Nasal cavity respiratory epithelium epithelial cell of viscerocranial mucosa (primary cell): ENCODE results near the gene CCDC74B. TPM values are rescaled to one million over a fixed set of nuclear protein-coding genes. Genes with fewer than 3 reads are reported as not detected.

Source experiments
- total RNA-seq: library from RNA; depleted of rRNA; stranded (reverse); fragments of >200 nt; gene quantifications from 2 replicates; pipeline ENCODE4 v1.2.3, GENCODE V29; 2014

The CCDC74B gene
- total RNA-seq, result 0.34 and 1.00 TPM in 2 replicates

GRCh38 chr2:130145006-130145414 is at the start of gene CCDC74B:
CCDC74B (minus strand) TSS chr2:130145112; CDS start chr2:130144996, 116 bp downstream.

GRCh38 chr2:130181880-130182682 is 37.2 kb upstream of the CCDC74B start, which contains the start of gene MZT2B:
MZT2B (plus strand) TSS chr2:130182262; CDS start chr2:130182283, 21 bp downstream.

DNA sequence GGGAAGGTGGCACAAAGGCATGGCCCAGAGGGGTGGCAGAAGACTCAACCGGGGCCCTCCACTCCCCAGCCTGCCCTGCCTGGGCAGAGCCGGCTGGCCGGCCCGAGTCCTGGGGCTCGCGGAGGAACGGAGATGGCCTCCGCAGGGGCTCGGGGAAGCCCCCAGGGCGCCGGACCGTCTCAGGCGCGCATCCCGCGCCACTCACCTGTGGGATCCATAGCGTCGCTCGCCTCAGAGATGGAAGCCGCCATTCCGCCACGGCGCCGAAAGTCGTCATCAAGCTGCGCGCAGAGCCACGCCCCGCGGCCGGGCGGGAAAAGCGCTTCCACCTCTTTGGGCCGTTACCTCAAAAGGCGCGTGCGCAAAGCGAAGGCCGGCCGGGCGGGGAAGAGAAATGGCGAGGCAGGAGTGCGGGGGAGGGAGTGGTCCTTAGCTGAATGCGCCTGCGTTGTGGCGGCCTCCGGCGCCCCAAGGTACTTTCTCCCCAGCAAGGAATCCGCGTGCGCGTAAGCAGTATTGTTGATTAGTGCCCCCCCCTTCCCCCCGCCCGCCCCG is 36.5 kb upstream of the CCDC74B start, which contains the start of gene SMPD4:
SMPD4 (minus strand) TSS at position 278 of the 555 bp plus-strand sequence. CDS start 5,010 bp downstream, outside the sequence.

DNA sequence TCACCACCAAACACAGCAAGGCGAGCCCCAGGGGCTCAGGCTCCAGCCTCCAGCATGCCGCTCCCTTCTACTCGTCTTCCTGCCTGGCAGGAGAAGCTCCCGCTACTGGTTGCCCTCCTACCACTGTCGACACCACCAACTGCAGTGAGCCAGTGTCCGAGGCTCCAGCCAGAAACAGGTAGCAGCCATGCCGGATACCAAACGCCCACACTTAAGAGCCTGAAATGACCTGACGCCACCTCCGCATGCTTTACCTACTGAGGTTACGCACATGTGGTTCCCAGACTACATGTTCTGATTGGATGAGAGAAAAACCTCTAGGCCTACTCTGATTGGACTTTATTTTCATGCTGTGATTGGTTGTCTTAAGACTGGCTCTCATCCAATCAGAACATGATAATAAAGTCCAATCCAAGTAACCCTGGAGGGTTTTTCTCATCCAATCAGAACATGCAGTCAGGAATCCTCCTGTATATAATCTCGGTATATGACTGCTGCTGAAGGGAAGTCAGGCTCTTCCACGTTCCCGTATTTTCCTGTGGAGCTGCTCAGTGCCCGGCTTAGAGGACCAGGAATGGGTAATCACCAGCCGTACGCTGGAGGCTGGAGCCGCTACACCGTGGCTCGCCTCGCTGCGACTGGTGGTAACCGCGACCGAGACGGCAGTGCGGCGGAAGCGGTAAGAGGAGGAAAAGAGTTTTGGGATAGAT is 15.6 kb downstream of the CCDC74B start, which contains the start of gene POTEF:
POTEF (minus strand) TSS at position 103 of the 710 bp plus-strand sequence. CDS start 8,707 bp downstream, outside the sequence.

Other genes starting within 250 kb of the CCDC74B start
- under 0.01 TPM in 2 replicates for gene RAB6C, start 165.4 kb downstream of the CCDC74B start, total RNA-seq
- not detected in 2 replicates for gene POTEF, start 15.9 kb downstream of the CCDC74B start, total RNA-seq
- gene SMPD4, start 36.5 kb upstream of the CCDC74B start, total RNA-seq, result 12.0 and 22.9 TPM in 2 replicates
- 55.5 and 148 TPM in 2 replicates for gene MZT2B, start 37.1 kb upstream of the CCDC74B start, total RNA-seq
- not detected in 2 replicates for gene TUBA3E, start 53.3 kb upstream of the CCDC74B start, total RNA-seq
- 142 and 159 TPM in 2 replicates for gene IMP4, start 197.8 kb upstream of the CCDC74B start, total RNA-seq
- gene PTPN18, start 210.9 kb upstream of the CCDC74B start, total RNA-seq, result 10.6 and 21.3 TPM in 2 replicates